HG03135 (cell line): ENCODE data around the gene RCAN2.

Experiments used
- ATAC-seq: cut with Tn5 transposase; IDR thresholded peaks from one replicate; pipeline ENCODE4 v1.9.1; 2021; ENCODE audit warnings: mild to moderate bottlenecking, moderate library complexity; ENCODE audit not compliant: unreplicated experiment

Gene RCAN2

GRCh38 chr6:46175446-46175845 is 315.8 kb downstream of the RCAN2 start:
- peak; percentile 75 for ATAC-seq

DNA sequence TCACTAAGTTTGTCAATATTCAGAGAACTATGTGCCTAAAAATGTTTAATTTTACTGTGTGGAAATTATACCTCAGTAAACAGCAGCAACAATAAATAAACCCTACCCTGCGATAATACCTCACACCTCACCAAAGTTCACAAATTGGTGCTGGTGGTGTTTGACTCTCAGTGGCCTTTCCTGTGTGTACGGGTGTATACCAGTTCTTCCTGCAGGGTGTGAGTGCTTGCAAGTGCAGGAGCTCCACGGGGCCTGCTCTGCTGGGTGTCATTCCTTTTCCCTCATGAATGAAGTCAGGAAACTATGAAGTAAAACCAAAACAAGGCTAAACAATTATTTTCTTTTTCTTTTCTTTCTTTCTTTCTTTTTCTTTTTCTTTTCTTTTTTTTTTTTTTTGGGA is 316.3 kb downstream of the RCAN2 start:
- no peak for ATAC-seq

DNA sequence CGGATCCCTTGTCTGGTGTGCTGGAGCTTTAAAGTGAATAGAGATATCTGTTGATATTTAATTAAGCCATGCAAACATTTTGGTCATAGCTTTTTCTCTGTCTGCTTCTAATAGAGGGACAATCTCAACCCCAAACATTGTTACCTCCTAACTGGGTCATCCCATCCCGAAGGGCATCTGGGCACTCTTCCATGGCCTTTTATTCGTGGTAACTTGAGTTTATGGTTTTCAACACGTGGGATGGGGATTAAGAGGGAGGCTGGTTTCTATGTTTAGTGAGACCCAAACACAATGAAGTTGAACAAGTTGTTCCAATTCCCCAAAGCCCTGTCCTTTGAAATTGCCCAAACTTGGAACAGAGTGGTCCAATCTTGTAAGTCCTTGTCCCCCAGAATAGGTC is 319.1 kb downstream of the RCAN2 start:
- ATAC-seq: no peak
